Left lung (tissue), 10 donors: ENCODE results near the gene BTBD10. TPM values are rescaled to one million over a fixed set of nuclear protein-coding genes. Genes with fewer than 3 reads are reported as not detected.

Source experiments
- ATAC-seq: fragments of 200-7000 bp; cut with Tn5 transposase; one replicate; pipeline ENCODE4 v1.9.1; 2020; ENCODE audit warnings: moderate library complexity
- DNase-seq, 4 donors: peaks; one replicate each; pipeline ENCODE4 v3.0.0-alpha.2; 2013 to 2020
- H3K27ac ChIP-seq, 2 donors: fragments of 200-600 bp; sonication (generic) in 1 of 2; one replicate each; pipeline versions ENCODE4 v1.5.0 to v1.8.0; 2020 to 2021
- H3K27me3 ChIP-seq, 2 donors: fragments of 200-600 bp; sonication (generic) in 1 of 2; one replicate each; pipeline versions ENCODE4 v1.5.0 to v1.8.0; 2020 to 2021
- H3K36me3 ChIP-seq, 2 donors: fragments of 200-600 bp; sonication (generic) in 1 of 2; one replicate each; pipeline versions ENCODE4 v1.5.0 to v1.8.0; 2020 to 2021
- H3K4me1 ChIP-seq, 2 donors: fragments of 200-600 bp; one replicate each; pipeline ENCODE4 v1.8.0; 2021
- H3K4me3 ChIP-seq, 2 donors: fragments of 200-600 bp; sonication (generic) in 1 of 2; one replicate each; pipeline versions ENCODE4 v1.5.0 to v1.8.0; 2020 to 2021; ENCODE audit warnings: mild to moderate bottlenecking in 1 of 2
- H3K9me3 ChIP-seq, 2 donors: fragments of 200-600 bp; sonication (generic) in 1 of 2; one replicate each; pipeline versions ENCODE4 v1.5.0 to v1.8.0; 2020 to 2021
- CTCF ChIP-seq, 2 donors: fragments of 200-600 bp; sonication (generic) in 1 of 2; IDR thresholded peaks; one replicate each; pipeline versions ENCODE4 v1.5.0 to v1.8.0; 2021; ENCODE audit warnings: antibody characterized with exemption in 2 of 2
- intact Hi-C, 2 donors: fragments of 100-400 bp; cut with DNase I; formaldehyde crosslinking; loops; one replicate each; pipeline versions ENCODE4 v1.11.2 to v1.14.2; 2022
- polyA plus RNA-seq, 6 donors: library from polyadenylated mRNA; unstranded; fragments of 120-200 nt; gene quantifications; one replicate each; pipeline ENCODE4 v1.2.1, GENCODE V29; 2013; ENCODE audit not compliant: insufficient read length in 6 of 6
- total RNA-seq, 2 donors: library from RNA; stranded (reverse); fragmentation: NEBNext Ultra II Directional; extraction: Animal tissue kit (Norgen Biotek cat#: 25700); gene quantifications; one replicate each; pipeline ENCODE4 v1.2.1, GENCODE V29; 2021
- donor health status: DM: no; HTN: yes; CAD: no.
- donor health status: DM: no; HTN: no; CAD: no.

Gene BTBD10
- total and polyA plus RNA-seq, 8 donors, result 24.8 to 39.9 (median 33.6) TPM

- H3K9me3 ChIP-seq, result no peaks in the 10 kb centered on the region
- ATAC-seq, result no peak
- H3K27ac ChIP-seq, result no peak overlapping the region
- no peak for TF ChIP-seq CTCF (IDR thresholded peaks at IDR 0.05)
- intact Hi-C loops, result no loop called here
- peaks cover 0 to 76% of the 10 kb centered on the region in 2 donors for H3K36me3 ChIP-seq
- H3K4me3 ChIP-seq, result no peak overlapping the region
- H3K27me3 ChIP-seq, result no peaks in the 10 kb centered on the region
- DNase-seq, result no peak
- no peaks in the 10 kb centered on the region for H3K4me1 ChIP-seq
These were observed 74.3 kb downstream of the BTBD10 start for GRCh38 chr11:13388741-13389140.

GRCh38 chr11:13386567-13386966 lies 76.5 kb downstream of the BTBD10 start:
- H3K27me3 ChIP-seq, result no peaks in the 10 kb centered on the region
- H3K36me3 ChIP-seq, result peaks cover 0 to 90% of the 10 kb centered on the region in 2 donors
- DNase-seq (no peak), ATAC-seq (no peak)
- no peak for TF ChIP-seq CTCF (IDR thresholded peaks at IDR 0.05)
- no peak overlapping the region for H3K4me3 ChIP-seq
- no peaks in the 10 kb centered on the region for H3K9me3 ChIP-seq
- intact Hi-C loops, result no loop called here
- no peak overlapping the region for H3K27ac ChIP-seq
- no peaks in the 10 kb centered on the region for H3K4me1 ChIP-seq

DNA sequence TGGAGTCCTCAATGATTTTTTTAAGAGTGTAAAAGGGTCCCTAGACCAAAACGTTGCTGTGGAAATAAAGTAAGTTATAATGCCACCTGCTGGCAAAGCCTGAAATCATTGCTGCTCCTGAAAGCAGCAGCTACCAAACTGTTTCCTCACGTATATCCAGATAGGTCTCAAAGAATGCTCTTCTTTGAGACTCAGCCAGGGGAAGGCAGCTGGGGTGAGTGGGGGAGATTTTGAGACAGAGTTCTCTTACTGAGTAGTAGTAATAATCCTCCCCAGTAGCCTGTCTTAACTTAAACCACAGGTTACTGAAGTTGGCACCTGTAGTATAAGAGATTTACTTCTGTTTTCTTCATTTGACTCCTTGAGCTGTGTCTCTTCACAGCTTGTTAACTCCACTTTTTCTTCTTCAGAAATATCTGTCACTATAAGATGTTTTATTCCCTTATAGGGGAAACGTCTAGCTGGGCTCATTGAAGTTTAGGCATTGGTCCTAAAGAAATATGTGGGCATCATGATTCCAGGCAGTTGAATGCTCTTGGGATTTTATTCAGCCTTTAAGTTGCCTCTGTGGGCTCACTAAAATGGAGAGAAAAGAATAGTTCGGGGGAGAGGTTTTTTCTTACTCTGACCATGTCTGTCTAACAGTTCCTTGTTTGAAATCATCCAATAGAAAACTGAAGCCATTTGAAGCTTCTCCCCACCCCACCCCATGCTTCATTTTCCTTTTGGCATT lies 77.9 kb downstream of the BTBD10 start:
- Histone ChIP-seq H3K4me1 (no peaks in the 10 kb centered on the region), H3K36me3 (peaks cover 0 to 90% of the 10 kb centered on the region in 2 donors), H3K27me3 (no peaks in the 10 kb centered on the region), H3K9me3 (no peaks in the 10 kb centered on the region), H3K4me3 (no peak overlapping the region), H3K27ac (no peak overlapping the region)
- ATAC-seq (no peak), DNase-seq (peak in 2 of 4 donors; percentile 20 to 45)
- intact Hi-C loops, result no loop called here
- TF ChIP-seq CTCF (IDR thresholded peaks at IDR 0.05), result peak; percentile 38 to 54

- no peak for ATAC-seq
- no peak for DNase-seq
- Histone ChIP-seq H3K27me3 (no peaks in the 10 kb centered on the region), H3K27ac (no peak overlapping the region), H3K36me3 (peaks cover 0 to 81% of the 10 kb centered on the region in 2 donors), H3K4me1 (no peaks in the 10 kb centered on the region), H3K4me3 (no peak overlapping the region), H3K9me3 (no peaks in the 10 kb centered on the region)
- intact Hi-C loops, result no loop called here
- no peak for TF ChIP-seq CTCF (IDR thresholded peaks at IDR 0.05)
These were observed 80.3 kb downstream of the BTBD10 start for GRCh38 chr11:13382751-13383150.

GRCh38 chr11:13380731-13381130 lies 82.3 kb downstream of the BTBD10 start:
- Histone ChIP-seq H3K27me3 (no peaks in the 10 kb centered on the region), H3K4me1 (no peaks in the 10 kb centered on the region), H3K9me3 (no peaks in the 10 kb centered on the region), H3K27ac (no peak overlapping the region), H3K4me3 (no peak overlapping the region), H3K36me3 (peaks cover 0 to 81% of the 10 kb centered on the region in 2 donors)
- intact Hi-C loops, result no loop called here
- ATAC-seq (no peak), DNase-seq (no peak)
- no peak for TF ChIP-seq CTCF (IDR thresholded peaks at IDR 0.05)
